Pancreas (tissue), 10 donors: Measurements from ENCODE around the gene DPF3. TPM values are rescaled to one million over a fixed set of nuclear protein-coding genes. Genes with fewer than 3 reads are reported as not detected.
A peak's percentile ranks its signal among the peaks of the same experiment; 100 is the strongest.

Experiments used
- ATAC-seq, 4 donors: fragments of 200-7000 bp; cut with Tn5 transposase; one replicate each; pipeline versions ENCODE4 v1.8.0 to v1.9.1; 2020; ENCODE audit warnings: mild to moderate bottlenecking in 4 of 4, moderate library complexity in 4 of 4
- DNase-seq, 6 donors: peaks; one replicate each; pipeline ENCODE4 v3.0.0-alpha.2; 2020
- FAIRE-seq: peaks from 2 replicates; lab custom pipeline; 2012; peaks lifted over from hg19 to GRCh38; lab: Jason Lieb, UNC
- H3K27ac ChIP-seq, 4 donors: fragments of 200-600 bp; sonication (generic); 1 replicate in 3 of 4; 2 replicates in 1 of 4; pipeline versions ENCODE4 v1.5.0 to v1.8.0; 2020
- H3K27me3 ChIP-seq, 4 donors: fragments of 200-600 bp; one replicate each; pipeline ENCODE4 v1.8.0; 2021
- H3K36me3 ChIP-seq, 3 donors: fragments of 200-600 bp; sonication (generic) in 1 of 3; one replicate each; pipeline versions ENCODE4 v1.5.0 to v1.8.0; 2020 to 2021
- H3K4me1 ChIP-seq, 3 donors: fragments of 200-600 bp; one replicate each; pipeline ENCODE4 v1.8.0; 2021
- H3K4me3 ChIP-seq, 4 donors: fragments of 200-600 bp; sonication (generic) in 2 of 4; one replicate each; pipeline versions ENCODE4 v1.5.0 to v1.8.0; 2020 to 2021
- H3K9me3 ChIP-seq, 4 donors: fragments of 200-600 bp; one replicate each; pipeline ENCODE4 v1.8.0; 2021
- WGBS, 2 donors: extraction: QIAGEN DNeasy Blood & Tissue Kit; methylation state at CpG; one replicate each; pipeline ENCODE4 v1.1.7; 2013; 5-methylcytosine and 5-hydroxymethylcytosine counted together
- intact Hi-C, 3 donors: fragments of 100-400 bp; cut with DNase I; formaldehyde crosslinking; loops; one replicate each; pipeline versions ENCODE4 v1.11.1 to v1.14.2; 2022
- polyA plus RNA-seq, 2 donors: library from polyadenylated mRNA; stranded (reverse); fragments of 200-250 nt; gene quantifications; one replicate each; pipeline ENCODE4 v1.2.3, GENCODE V29; 2013
- total RNA-seq, 6 donors: library from RNA; stranded (reverse); fragmentation: NEBNext Ultra II Directional in 4 of 6; extraction: Animal tissue kit (Norgen Biotek cat#: 25700) in 4 of 6; gene quantifications; one replicate each; pipeline versions ENCODE4 v1.2.1 to v1.2.4, GENCODE V29; 2021 to 2023
- TF ChIP-seq, protein P1 (sequence below), 4 donors: fragments of 200-600 bp; sonication (generic) in 3 of 4; IDR thresholded peaks; one replicate each; pipeline versions ENCODE4 v1.5.0 to v1.8.0; 2021; ENCODE audit warnings: antibody characterized with exemption in 4 of 4
- donor health status: healthy with polysubstance abuse.
- donor health status: DM: no; HTN: no; CAD: no; lungs with moderate emphysema.
- donor health status: DM: no; HTN: no; CAD: no.
- donor health status: control.
- donor health status: control.
- donor health status: Bipolar disorder and iron deficiency.
- donor health status: DM: yes; HTN: yes; CAD: no.
- donor health status: DM: no; HTN: no; CAD: no.
- donor health status: DM: no; HTN: no; CAD: no.
- donor health status: DM: yes; HTN: yes; CAD: no.

Gene DPF3
- total and polyA plus RNA-seq, 8 donors = 0.14 to 1.3 (median 0.86) TPM

GRCh38 chr14:72906879-72907278, 13.0 kb upstream of the DPF3 start:
- Histone ChIP-seq H3K9me3 (no peaks in the 10 kb centered on the region), H3K27ac (no peak overlapping the region), H3K27me3 (no peaks in the 10 kb centered on the region), H3K36me3 (no peaks in the 10 kb centered on the region), H3K4me3 (no peak overlapping the region), H3K4me1 (peaks cover 0 to 6% (median 0%) of the 10 kb centered on the region in 3 donors)
- ATAC-seq (no peak), DNase-seq (no peak), FAIRE-seq (no peak)
- TF ChIP-seq, protein P1, sequence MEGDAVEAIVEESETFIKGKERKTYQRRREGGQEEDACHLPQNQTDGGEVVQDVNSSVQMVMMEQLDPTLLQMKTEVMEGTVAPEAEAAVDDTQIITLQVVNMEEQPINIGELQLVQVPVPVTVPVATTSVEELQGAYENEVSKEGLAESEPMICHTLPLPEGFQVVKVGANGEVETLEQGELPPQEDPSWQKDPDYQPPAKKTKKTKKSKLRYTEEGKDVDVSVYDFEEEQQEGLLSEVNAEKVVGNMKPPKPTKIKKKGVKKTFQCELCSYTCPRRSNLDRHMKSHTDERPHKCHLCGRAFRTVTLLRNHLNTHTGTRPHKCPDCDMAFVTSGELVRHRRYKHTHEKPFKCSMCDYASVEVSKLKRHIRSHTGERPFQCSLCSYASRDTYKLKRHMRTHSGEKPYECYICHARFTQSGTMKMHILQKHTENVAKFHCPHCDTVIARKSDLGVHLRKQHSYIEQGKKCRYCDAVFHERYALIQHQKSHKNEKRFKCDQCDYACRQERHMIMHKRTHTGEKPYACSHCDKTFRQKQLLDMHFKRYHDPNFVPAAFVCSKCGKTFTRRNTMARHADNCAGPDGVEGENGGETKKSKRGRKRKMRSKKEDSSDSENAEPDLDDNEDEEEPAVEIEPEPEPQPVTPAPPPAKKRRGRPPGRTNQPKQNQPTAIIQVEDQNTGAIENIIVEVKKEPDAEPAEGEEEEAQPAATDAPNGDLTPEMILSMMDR (IDR thresholded peaks at IDR 0.05) = no peak
- intact Hi-C loops = loop anchor here in 1 of 3 donors (10.0 kb wide), 1 partner anchor 392 kb away; no protein-coding TSS in a partner anchor
- 73 to 74% methylated on average over 1 of the region's 1 CpG for WGBS, 2 donors

GRCh38 chr14:72906316-72906715, 12.4 kb upstream of the DPF3 start:
- Histone ChIP-seq H3K27ac (no peak overlapping the region), H3K4me3 (no peak overlapping the region), H3K4me1 (peaks cover 0 to 6% (median 0%) of the 10 kb centered on the region in 3 donors), H3K36me3 (no peaks in the 10 kb centered on the region), H3K9me3 (no peaks in the 10 kb centered on the region), H3K27me3 (no peaks in the 10 kb centered on the region)
- TF ChIP-seq, protein P1 (IDR thresholded peaks at IDR 0.05) = no peak
- FAIRE-seq (no peak), DNase-seq (no peak), ATAC-seq (no peak)
- intact Hi-C loops = loop anchor here in 1 of 3 donors (10.0 kb wide), 1 partner anchor 392 kb away; no protein-coding TSS in a partner anchor
- 30 to 55% methylated on average over 3 of the region's 3 CpGs for WGBS, 2 donors

DNA sequence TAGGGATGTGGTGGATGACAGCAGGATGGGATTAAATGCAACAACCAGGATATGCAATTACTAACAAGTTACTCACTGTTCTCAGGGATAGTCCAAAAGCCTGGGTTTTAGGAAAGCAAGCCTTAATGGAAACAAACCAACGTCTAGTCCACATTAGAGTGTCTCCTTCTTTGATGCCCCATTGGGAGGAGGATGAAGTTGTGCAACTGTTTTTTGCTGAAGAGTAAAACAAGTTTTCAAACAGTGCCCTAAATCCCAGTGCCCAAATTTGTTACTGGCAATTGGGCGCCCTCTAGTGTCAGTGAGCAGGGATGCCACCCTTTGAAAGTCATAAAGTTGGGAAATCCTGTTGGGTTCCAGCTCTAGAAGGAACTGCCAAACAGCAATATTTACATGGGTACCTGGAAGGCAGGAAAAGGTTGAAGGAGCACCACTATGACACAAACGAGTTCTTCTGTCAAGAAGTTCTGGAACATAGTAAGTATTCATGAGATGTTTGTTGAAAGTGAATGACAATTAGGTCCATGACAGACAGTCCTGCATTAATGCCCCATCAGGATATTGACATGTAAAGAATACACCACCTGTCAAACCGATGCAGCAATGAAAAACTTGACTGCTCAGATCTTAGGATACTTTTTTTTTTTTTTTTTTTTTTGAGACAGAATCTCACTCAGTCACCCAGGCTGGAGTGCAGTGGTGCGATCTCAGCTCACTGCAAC, 11.1 kb upstream of the DPF3 start:
- FAIRE-seq (no peak), ATAC-seq (peak; percentile 80 to 98 (median 92)), DNase-seq (peak in 4 of 6 donors; percentile 41 to 75 (median 52))
- H3K9me3 ChIP-seq = no peaks in the 10 kb centered on the region
- WGBS, 2 donors = 27 to 28% methylated on average over 5 of the region's 5 CpGs
- intact Hi-C loops = loop anchor here in 2 of 3 donors (2.0 to 10.0 kb wide), 2 partner anchors 388 to 390 kb away; no protein-coding TSS in a partner anchor
- H3K4me3 ChIP-seq = no peak overlapping the region
- peaks cover 0 to 6% (median 0%) of the 10 kb centered on the region in 3 donors for H3K4me1 ChIP-seq
- TF ChIP-seq, protein P1 (IDR thresholded peaks at IDR 0.05) = peak; percentile 80 to 92 (median 88)
- H3K36me3 ChIP-seq = no peaks in the 10 kb centered on the region
- H3K27ac ChIP-seq = no peak overlapping the region
- no peaks in the 10 kb centered on the region for H3K27me3 ChIP-seq

GRCh38 chr14:72904218-72904617, 10.3 kb upstream of the DPF3 start:
- WGBS, 2 donors = 41 to 52% methylated on average over 1 of the region's 1 CpG
- H3K27ac ChIP-seq = no peak overlapping the region
- H3K4me1 ChIP-seq = peaks cover 0 to 6% (median 0%) of the 10 kb centered on the region in 3 donors
- FAIRE-seq (no peak), DNase-seq (no peak), ATAC-seq (no peak)
- intact Hi-C loops = loop anchor here in 2 of 3 donors (2.0 to 10.0 kb wide), 2 partner anchors 387 to 389 kb away; no protein-coding TSS in a partner anchor
- no peaks in the 10 kb centered on the region for H3K36me3 ChIP-seq
- TF ChIP-seq, protein P1 (IDR thresholded peaks at IDR 0.05) = no peak
- H3K9me3 ChIP-seq = no peaks in the 10 kb centered on the region
- no peaks in the 10 kb centered on the region for H3K27me3 ChIP-seq
- H3K4me3 ChIP-seq = no peak overlapping the region
